GF-D8 (cell line): ENCODE results near the gene PTK6.

Experiments used
- DNase-seq: peaks from one replicate; lab custom pipeline; 2025; lab: John Stamatoyannopoulos, UW

Gene PTK6

GRCh38 chr20:63505723-63506122 is 31.5 kb downstream of the PTK6 start:
- DNase-seq = no peak

- no peak for DNase-seq
Observed at GRCh38 chr20:63505281-63505680, 31.9 kb downstream of the PTK6 start.

GRCh38 chr20:63504642-63505041 is 32.5 kb downstream of the PTK6 start:
- no peak for DNase-seq

- no peak for DNase-seq
Observed at GRCh38 chr20:63503524-63503923, 33.7 kb downstream of the PTK6 start.

DNA sequence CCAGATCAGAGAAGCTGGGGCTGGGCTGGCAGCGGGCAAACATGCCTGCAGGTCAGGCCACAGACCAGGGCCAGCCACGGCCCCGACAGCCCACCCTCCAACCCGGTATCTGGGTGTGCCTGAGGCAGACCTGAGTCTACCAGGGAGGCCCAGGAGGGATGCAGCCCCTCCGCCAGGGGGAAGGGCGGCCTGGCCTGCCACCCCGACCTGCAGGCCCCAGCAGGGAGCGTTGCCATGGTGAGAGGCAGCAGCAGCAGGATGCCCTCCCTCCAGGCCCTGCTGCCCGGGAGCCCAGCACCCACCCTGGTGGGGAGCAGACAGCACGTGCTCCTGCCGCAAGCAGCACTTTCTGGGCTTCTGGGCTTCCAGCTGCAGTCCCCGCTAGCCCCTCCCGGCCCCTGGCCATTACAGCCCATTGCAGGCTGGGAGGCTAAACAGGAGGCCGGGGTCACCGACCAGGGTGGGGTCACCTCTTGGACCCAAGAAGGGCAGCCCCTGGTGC is 34.5 kb downstream of the PTK6 start:
- DNase-seq = no peak

DNA sequence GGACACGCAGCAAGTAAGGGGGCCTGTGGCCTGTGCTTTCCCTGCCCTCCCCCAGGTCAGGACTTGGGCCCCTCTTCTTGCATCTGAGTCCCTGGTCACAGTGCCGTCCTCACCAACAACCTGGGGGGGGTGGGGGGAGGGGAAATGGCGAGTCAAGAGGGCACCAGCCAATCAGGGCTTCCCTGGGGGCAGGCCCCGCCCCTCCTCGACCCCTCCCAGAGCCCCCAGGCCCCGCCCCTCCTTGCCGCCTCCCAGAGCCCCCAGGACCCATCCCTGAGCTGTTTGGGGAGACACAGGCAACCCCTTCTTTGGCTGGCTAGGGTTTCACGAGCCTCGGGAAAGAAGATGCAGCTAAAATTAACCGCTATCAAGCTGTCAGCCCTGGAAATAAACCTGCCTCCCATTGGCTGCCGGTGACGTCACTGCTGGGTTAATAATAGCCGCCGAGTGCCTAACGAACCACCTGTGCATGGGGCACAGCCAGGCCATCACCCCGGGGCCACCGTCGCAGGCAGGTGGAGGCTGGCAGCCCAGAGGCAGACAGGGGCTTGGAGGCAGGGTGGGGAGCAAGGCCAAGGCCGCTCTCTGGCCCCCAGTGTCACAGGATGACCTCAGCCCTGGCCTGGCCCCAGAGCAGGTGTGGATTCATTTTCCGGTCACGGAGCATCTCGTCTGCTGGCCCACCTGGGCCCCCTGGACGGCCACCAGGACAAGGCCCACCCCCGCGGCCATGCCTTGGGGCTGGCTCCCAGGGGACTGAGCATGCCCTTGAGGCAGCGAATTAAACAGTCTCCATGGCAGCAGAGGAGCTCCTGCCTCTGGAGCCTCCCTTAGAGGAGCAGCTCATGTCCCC is 35.1 kb downstream of the PTK6 start:
- no peak for DNase-seq

DNA sequence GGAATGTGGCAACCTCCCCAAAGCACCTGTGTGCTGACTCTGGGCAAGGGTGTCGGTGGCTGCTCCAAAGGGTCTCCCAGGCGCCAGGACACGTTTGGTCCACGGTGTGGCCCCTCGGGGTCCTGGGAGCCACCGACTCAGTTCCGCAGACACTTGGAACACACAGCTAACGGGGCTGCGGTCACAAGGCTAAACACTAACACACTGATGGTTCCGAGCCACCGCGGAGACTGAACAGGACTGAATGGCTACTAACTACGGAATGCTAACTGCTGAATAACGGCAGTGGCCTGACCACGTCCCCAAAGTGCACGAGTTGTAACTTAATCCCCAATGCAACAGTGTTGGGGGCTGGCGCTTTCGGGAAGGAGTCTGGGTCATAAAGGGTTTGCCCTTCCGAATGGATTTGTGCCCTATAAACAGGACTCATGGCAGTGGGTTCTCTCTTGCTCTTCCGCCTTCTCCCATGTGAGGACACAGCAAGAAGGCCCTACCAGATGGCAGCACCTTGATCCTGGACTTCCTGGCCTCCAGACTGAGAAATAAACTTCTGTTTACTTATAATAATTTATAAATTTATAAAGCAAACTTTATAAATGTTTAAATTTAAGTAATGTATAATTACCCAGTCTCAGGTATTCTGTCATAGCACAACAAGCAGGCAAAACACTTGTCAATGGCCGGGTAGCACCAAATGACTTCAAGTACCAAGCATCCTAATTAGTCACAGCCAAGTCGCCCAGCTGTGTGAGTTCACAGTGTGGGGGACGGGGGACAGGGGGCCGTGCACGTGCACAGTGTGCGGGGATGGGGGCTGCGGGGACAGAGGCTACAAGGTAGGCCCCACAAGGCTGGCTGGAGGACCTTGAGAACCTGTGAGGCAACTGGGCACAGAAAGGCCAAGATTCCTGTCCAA is 36.0 kb downstream of the PTK6 start:
- no peak for DNase-seq

- DNase-seq = no peak
Observed at GRCh38 chr20:63500151-63500901, 36.9 kb downstream of the PTK6 start.

DNA sequence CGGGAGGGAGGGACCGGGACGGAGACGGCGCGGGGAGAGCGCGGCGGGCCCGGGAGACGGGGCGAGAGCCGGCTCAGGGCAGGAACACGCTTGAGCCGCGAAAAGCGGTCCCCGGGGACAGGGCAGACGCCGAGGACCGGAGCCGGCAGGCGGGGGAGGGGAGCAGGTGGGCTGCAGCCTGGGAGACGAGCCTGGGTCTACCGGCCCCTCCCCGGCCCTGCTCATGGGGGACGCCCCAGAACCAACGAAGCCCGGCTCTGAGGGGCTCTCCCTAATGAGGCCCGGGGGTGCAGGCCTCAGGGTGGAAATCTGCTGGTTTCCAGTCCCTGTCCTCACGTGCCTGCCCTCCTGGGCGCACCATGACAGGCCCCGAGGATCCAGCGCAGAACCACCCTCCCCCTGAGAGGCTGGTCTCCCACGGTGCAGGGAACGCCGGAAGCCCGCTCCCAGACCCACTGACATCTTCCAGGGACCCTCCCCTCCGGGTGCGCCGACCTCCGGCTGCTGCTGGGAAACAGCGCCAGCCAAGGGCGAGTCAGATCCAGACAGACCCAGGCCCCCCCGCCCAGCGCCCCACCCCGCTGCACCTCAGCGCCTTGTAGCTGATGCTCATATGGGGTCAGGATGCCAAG is 37.7 kb downstream of the PTK6 start:
- DNase-seq = no peak

- DNase-seq = no peak
Observed at GRCh38 chr20:63498960-63499337, 38.2 kb downstream of the PTK6 start, which contains the start of gene EEF1A2. Gene EEF1A2, minus strand, starts transcription at chr20:63499083. Its CDS starts 1,320 bp downstream, at chr20:63497763.

DNA sequence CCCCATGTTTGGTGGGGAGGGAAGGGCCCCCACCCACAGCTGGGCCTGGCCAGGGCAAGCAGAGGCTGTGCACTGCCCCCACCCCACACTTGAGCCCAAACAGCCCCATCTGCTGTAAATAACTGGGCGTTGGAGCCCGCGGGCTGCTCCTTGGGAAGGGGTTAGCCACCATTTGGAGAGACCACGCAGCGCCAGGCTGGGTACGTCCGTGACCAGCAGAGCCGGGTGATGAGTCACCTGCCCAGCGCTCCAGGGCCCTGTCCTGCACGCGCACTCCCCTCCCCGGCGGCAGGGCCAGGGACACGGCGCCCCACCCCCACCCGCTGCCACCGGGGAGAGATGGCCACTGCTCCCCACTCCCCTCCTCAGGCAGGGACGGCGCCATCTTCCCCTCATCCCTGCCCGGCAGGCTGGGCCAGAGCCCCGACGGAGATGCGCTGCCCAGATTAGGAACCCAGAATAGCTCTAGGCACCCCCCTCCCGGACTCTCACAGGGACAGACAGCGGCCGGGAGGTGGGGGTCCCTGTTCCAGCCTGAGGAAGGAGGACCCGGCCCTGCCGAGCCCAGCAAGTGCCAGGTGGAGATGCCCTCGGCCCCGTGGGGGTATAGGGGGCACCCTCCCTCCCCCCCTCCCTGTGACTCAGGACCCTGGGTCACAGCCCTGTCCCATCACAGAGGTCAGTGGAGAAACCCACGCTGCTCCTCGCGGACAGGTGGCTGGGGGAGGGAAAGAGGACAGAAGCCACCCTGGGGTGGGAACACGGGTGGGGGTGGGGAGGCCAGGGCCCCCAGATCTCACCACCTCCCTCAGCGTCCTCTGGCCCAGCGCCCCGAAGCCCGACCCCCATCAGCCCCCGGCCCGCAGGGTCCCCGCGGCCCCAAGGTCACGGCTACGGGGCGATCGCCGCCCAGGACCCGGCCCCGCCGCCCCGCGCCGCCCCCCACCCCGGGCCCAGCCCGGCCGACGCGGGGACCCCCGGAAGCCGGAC is 38.9 kb downstream of the PTK6 start:
- DNase-seq = no peak

DNA sequence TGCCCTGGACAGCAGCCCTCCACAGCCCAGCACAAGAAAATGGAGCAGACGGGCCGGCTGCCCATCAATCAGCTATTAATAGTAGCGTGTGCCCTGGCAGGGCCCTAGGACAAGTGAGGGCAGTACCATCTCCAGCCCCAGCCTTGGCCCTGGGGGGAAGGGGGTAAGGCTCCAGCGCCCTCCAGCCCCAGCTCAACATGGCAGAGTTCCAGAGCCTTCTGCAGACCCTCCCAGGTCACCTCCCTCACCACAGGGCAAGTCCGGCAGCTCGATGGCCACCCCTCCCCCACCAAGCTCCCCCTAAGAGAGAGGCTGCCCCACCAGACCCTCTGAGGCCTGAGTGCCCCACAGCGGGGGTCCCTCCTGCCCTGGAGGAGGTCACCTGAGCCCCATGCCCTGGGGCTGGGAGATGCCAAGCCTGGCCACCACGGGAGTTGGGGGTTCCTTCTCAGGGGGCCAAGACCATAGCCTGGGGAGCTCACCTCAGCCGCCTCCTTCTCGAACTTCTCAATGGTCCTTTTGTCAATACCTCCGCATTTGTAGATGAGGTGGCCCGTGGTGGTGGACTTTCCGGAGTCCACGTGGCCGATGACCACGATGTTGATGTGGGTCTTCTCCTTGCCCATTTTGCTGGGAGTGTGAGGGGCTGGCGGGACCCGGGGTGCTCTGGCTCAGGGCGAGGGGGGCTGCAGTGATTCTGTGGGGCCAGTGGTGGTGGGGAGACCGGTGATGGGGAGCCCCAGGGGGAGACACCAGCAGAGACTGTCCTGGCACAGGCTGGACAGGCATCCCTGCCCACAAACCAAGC is 39.8 kb downstream of the PTK6 start:
- no peak for DNase-seq

DNA sequence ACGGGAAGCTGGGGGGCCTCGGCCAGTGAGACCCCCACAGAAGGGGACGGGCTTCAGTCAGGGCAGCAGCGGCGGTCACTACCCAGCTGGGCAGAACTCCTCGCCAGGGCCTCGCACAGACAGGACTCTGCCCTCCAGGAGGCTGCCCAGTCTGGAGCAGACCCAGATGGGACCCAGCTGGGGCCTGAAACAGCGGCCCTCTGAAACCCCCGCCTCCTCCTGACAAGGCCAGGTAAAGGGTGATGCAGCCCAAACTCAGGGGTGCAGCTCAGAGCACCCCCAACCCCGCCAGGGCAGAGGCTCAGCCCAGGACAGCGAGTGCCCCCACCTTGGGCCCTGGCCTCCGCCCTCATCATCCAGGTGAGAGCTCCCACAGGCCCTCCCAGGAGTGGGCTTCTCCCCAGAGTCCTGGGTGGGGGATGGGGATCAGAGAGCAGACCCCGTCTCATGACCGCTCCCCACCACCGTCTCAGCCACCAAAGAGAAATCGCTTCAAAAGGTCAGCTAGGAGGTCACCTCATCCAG is 40.5 kb downstream of the PTK6 start:
- DNase-seq = no peak

GRCh38 chr20:63495741-63496595 is 41.2 kb downstream of the PTK6 start:
- DNase-seq = no peak

DNA sequence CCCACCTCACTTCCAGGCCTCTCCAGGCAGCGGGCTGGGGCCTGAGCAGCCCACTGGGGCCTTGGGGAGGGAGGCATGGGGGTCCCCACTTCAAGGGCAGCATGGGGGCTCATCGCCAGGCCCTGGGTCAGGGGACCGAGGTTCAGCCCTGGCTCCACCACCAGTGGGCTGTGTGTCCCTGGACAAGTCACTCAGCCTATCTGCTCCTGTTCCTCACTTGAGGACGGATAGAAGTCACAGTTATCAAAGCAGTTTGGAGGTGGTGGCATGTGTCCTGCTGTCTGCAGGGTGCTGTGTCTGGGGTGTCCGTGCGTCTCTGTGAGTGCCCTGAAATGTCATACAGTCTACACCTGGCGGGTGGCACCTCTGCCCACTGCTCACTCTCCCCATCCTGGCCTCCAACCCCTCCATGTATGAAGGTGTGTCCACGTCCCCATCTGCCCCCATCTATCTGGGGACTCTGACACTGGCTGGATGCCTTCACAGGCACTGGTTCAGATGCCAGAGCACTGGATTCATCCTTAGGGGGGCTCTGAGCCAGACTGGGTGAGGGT is 41.9 kb downstream of the PTK6 start:
- no peak for DNase-seq

DNA sequence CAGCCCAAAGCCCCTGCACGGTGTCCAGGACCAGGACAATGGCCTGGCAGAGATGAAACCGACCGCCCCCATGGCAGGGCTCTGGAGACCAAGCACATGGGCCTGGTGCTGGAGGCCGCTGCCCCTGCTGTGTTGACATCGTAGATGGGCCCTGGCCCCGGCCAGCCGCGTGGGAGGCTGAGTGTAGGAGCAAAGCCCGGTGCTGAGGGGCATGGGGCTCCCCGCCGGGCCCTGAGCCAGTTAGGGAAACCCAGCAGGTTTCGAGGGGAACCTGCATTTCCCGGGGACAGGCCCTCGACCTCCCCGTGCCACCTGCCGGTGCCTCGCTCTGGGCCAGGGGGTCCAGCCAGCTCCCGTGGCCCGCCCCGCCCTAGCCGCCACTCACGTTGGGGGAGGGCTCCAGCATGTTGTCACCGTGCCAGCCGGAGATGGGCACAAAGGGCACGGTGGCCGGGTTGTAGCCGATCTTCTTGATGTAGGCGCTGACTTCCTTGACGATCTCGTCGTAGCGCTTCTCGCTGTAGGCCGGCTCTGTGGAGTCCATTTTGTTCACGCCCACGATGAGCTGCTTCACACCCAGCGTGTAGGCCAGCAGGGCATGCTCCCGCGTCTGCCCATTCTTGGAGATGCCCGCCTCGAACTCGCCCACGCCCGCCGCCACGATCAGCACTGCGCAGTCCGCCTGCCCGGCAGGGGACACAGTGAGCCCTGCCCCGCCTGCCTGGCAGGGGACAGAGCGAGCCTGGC is 42.6 kb downstream of the PTK6 start:
- no peak for DNase-seq

- DNase-seq = no peak
Observed at GRCh38 chr20:63494084-63494419, 43.1 kb downstream of the PTK6 start.
